SK-N-SH (cell line): Measurements from ENCODE around the gene CETN3. TPM values are rescaled to one million over a fixed set of nuclear protein-coding genes. Genes with fewer than 3 reads are reported as not detected.

Experiments used
- CTCF ChIA-PET: fragments of 300-600, 350-600 bp; formaldehyde crosslinking; extraction: SDS; loops from one replicate; lab custom pipeline; 2021; lab: Yijun Ruan, JAX
- POLR2A ChIA-PET: fragments of 350-600 bp; sonication (Branson Sonifier 250); formaldehyde crosslinking; extraction: SDS; loops from one replicate; lab custom pipeline; 2020; ENCODE audit warnings: antibody characterized with exemption, inconsistent platforms; lab: Yijun Ruan, JAX
- DNase-seq: peaks from one replicate; pipeline ENCODE4 v3.0.0; 2012
- H2AFZ ChIP-seq: fragments of 200-600 bp; sonication (generic); 2 replicates; pipeline ENCODE4 v1.8.1; 2016; ENCODE audit warnings: antibody characterized with exemption, mild to moderate bottlenecking, low read depth
- H3F3A ChIP-seq: fragments of 200-600 bp; sonication (generic); replicated peaks from 2 replicates; pipeline ENCODE3; 2016; ENCODE audit warnings: antibody characterized with exemption, mild to moderate bottlenecking; ENCODE audit not compliant: insufficient read depth
- H3K27ac ChIP-seq, 2 experiments: fragments of 200-500 bp in 1 of 2; fragments of 200-600 bp in 1 of 2; sonication (Bioruptor generic) in 1 of 2; sonication (generic), shearing (Covaris generic) in 1 of 2; 2 replicates each; pipeline versions ENCODE4 v1.5.1 to v1.6.1; 2014 to 2016; ENCODE audit warnings: low read depth in 2 of 2, inconsistent platforms in 1 of 2, low read length in 1 of 2, mild to moderate bottlenecking in 1 of 2, mixed read lengths in 1 of 2
- H3K27me3 ChIP-seq: fragments of 200-600 bp; sonication (generic), shearing (Covaris generic); 2 replicates; pipeline ENCODE4 v1.6.1; 2016; ENCODE audit warnings: mixed run types; ENCODE audit not compliant: insufficient read depth
- H3K36me3 ChIP-seq, 2 experiments: fragments of 200-500 bp in 1 of 2; fragments of 200-600 bp in 1 of 2; sonication (Bioruptor generic) in 1 of 2; sonication (generic) in 1 of 2; replicated peaks in 1 of 2; 2 replicates each; pipeline versions ENCODE3 to v1.5.1; 2014 to 2016; ENCODE audit warnings: low read length in 1 of 2, mild to moderate bottlenecking in 1 of 2; ENCODE audit not compliant: insufficient read depth in 2 of 2, control insufficient read depth in 1 of 2
- H3K4me1 ChIP-seq, 2 experiments: fragments of 200-500 bp in 1 of 2; fragments of 200-600 bp in 1 of 2; sonication (Bioruptor generic) in 1 of 2; sonication (generic), shearing (Covaris generic) in 1 of 2; 2 replicates each; pipeline versions ENCODE4 v1.5.1 to v1.6.1; 2014 to 2016; ENCODE audit warnings: low read depth in 1 of 2, low read length in 1 of 2, mixed run types in 1 of 2; ENCODE audit not compliant: insufficient read depth in 2 of 2, control insufficient read depth in 1 of 2
- H3K4me2 ChIP-seq: fragments of 200-600 bp; sonication (generic), shearing (Covaris generic); 2 replicates; pipeline ENCODE4 v1.6.1; 2017; ENCODE audit warnings: mixed run types
- H3K4me3 ChIP-seq, 2 experiments: fragments of 200-500 bp in 1 of 2; fragments of 200-600 bp in 1 of 2; sonication (Bioruptor generic) in 1 of 2; sonication (generic), shearing (Covaris generic) in 1 of 2; 2 replicates each; pipeline versions ENCODE4 v1.5.1 to v1.8.1; 2014 to 2016; ENCODE audit warnings: low read depth in 2 of 2, inconsistent platforms in 1 of 2, low read length in 1 of 2, mild to moderate bottlenecking in 1 of 2, mixed read lengths in 1 of 2, moderate library complexity in 1 of 2
- H3K79me2 ChIP-seq: fragments of 200-600 bp; sonication (generic); 2 replicates; pipeline ENCODE4 v1.8.1; 2017; ENCODE audit warnings: mild to moderate bottlenecking; ENCODE audit not compliant: insufficient read depth
- H3K9ac ChIP-seq: fragments of 200-600 bp; sonication (generic); 2 replicates; pipeline ENCODE4 v1.6.1; 2017; ENCODE audit warnings: mixed run types
- H3K9me2 ChIP-seq: fragments of 200-600 bp; sonication (generic); 2 replicates; pipeline ENCODE4 v1.6.1; 2017; ENCODE audit warnings: mixed run types
- H3K9me3 ChIP-seq: fragments of 200-600 bp; sonication (generic); 2 replicates; pipeline ENCODE4 v1.6.1; 2017; ENCODE audit warnings: mixed run types, mild to moderate bottlenecking, moderate library complexity
- H4K20me1 ChIP-seq: fragments of 200-600 bp; sonication (generic); 2 replicates; pipeline ENCODE4 v1.6.1; 2017; ENCODE audit warnings: mild to moderate bottlenecking, mixed run types; ENCODE audit not compliant: insufficient read depth
- CHD2 ChIP-seq: fragments of 150-350 bp; IDR thresholded peaks from 2 replicates; pipeline ENCODE4 v1.6.1; 2018; ENCODE audit warnings: low read length; ENCODE audit not compliant: partially characterized antibody
- EP300 ChIP-seq, 2 experiments: IDR thresholded peaks; 2 replicates each; pipeline versions ENCODE4 v1.4.0 to v1.6.1; 2012; ENCODE audit warnings: borderline replicate concordance in 1 of 2, low read depth in 1 of 2, low read length in 1 of 2
- MAX ChIP-seq: IDR thresholded peaks from 2 replicates; pipeline ENCODE4 v1.4.0; 2012; ENCODE audit warnings: low read depth
- MXI1 ChIP-seq: IDR thresholded peaks from 2 replicates; pipeline ENCODE4 v1.6.1; 2012; ENCODE audit warnings: mild to moderate bottlenecking, low read depth, low read length, improper control_type of control experiment
- NFIC ChIP-seq: IDR thresholded peaks from 2 replicates; pipeline ENCODE4 v1.4.0; 2012; ENCODE audit warnings: borderline replicate concordance
- RAD21 ChIP-seq: IDR thresholded peaks from 2 replicates; pipeline ENCODE4 v1.6.1; 2012; ENCODE audit warnings: mild to moderate bottlenecking, low read length
- RCOR1 ChIP-seq: fragments of 150-350 bp; IDR thresholded peaks from 2 replicates; pipeline ENCODE4 v1.6.1; 2017; ENCODE audit warnings: antibody characterized with exemption, low read length
- SIN3A ChIP-seq: IDR thresholded peaks from 2 replicates; pipeline ENCODE4 v1.6.1; 2012; ENCODE audit warnings: low read depth, mild to moderate bottlenecking, low read length, moderate library complexity, borderline replicate concordance
- SMC3 ChIP-seq: IDR thresholded peaks from 2 replicates; pipeline ENCODE4 v1.6.1; 2012; ENCODE audit warnings: low read depth, low read length, improper control_type of control experiment
- YY1 ChIP-seq: IDR thresholded peaks from 2 replicates; pipeline ENCODE4 v1.4.0; 2012; ENCODE audit warnings: low read depth, mild to moderate bottlenecking
- WGBS: methylation state at CpG from one replicate; pipeline ENCODE4 v1.1.6; 2017; ENCODE audit warnings: low lambda C conversion rate; 5-methylcytosine and 5-hydroxymethylcytosine counted together
- polyA plus RNA-seq, 3 experiments: library from polyadenylated mRNA; depleted of rRNA; stranded (reverse); fragments of >200 nt; gene quantifications; 2 replicates each; pipeline ENCODE4 v1.2.3, GENCODE V29; 2012

The CETN3 gene
- polyA plus RNA-seq, 1 of the 3 experiments (the other 2 are of a cell fraction) = 3.6 TPM

GRCh38 chr5:90355635-90356034 is 53.9 kb downstream of the CETN3 start:
- no peaks in the 10 kb centered on the region for H3K79me2 ChIP-seq
- WGBS = 27% methylated on average over 1 of the region's 1 CpG
- TF ChIP-seq SIN3A = no peak
- TF ChIP-seq CHD2 = no peak
- no peak for TF ChIP-seq RAD21
- TF ChIP-seq, all 33 proteins: peak for 0
- Histone ChIP-seq H3K4me3 (no peak overlapping the region), H3K9ac (no peak overlapping the region), H3F3A (no peaks in the 10 kb centered on the region), H3K9me3 (no peaks in the 10 kb centered on the region), H3K27ac (no peak overlapping the region), H2AFZ (no peak overlapping the region), H3K4me1 (peaks cover 0 to 2% of the 10 kb centered on the region in 2 experiments; a peak in 1 of 4 replicates), H3K4me2 (no peak overlapping the region), H4K20me1 (no peaks in the 10 kb centered on the region), H3K36me3 (no peaks in the 10 kb centered on the region), H3K9me2 (no peaks in the 10 kb centered on the region), H3K27me3 (no peaks in the 10 kb centered on the region)
- ChIA-PET CTCF (interaction anchor here (1.9 to 2.0 kb wide), 2 partner anchors 8 to 23 kb away, joined by 5 to 7 read pairs; no protein-coding TSS in a partner anchor), POLR2A (no interaction called here)
- no peak for DNase-seq

GRCh38 chr5:90353254-90353653 is 56.3 kb downstream of the CETN3 start:
- Histone ChIP-seq H3F3A (no peaks in the 10 kb centered on the region), H3K4me1 (peaks cover 0 to 2% of the 10 kb centered on the region in 2 experiments; a peak in 1 of 4 replicates), H3K4me2 (no peak overlapping the region), H4K20me1 (no peaks in the 10 kb centered on the region), H3K27me3 (no peaks in the 10 kb centered on the region), H3K27ac (no peak overlapping the region), H3K9me3 (no peaks in the 10 kb centered on the region), H3K36me3 (no peaks in the 10 kb centered on the region), H3K79me2 (no peaks in the 10 kb centered on the region), H3K4me3 (no peak overlapping the region), H3K9ac (no peak overlapping the region), H2AFZ (no peak overlapping the region), H3K9me2 (no peaks in the 10 kb centered on the region)
- 60% methylated on average over 3 of the region's 3 CpGs for WGBS
- ChIA-PET CTCF (no interaction called here), POLR2A (no interaction called here)
- DNase-seq = no peak
- TF ChIP-seq MXI1 = no peak
- TF ChIP-seq RCOR1 = no peak
- TF ChIP-seq RAD21 = no peak
- no peak for TF ChIP-seq SMC3

- no peak for DNase-seq
- Histone ChIP-seq H3K79me2 (no peaks in the 10 kb centered on the region), H3F3A (no peaks in the 10 kb centered on the region), H2AFZ (no peak overlapping the region), H3K4me3 (no peak overlapping the region), H3K4me1 (no peaks in the 10 kb centered on the region; a peak in 1 of 4 replicates), H3K4me2 (no peak overlapping the region), H3K27ac (no peak overlapping the region), H4K20me1 (no peaks in the 10 kb centered on the region), H3K9ac (no peak overlapping the region), H3K9me2 (no peaks in the 10 kb centered on the region), H3K36me3 (no peaks in the 10 kb centered on the region), H3K9me3 (no peaks in the 10 kb centered on the region), H3K27me3 (no peaks in the 10 kb centered on the region)
- WGBS = 23% methylated on average over 3 of the region's 3 CpGs
- no peak for TF ChIP-seq EP300 (IDR thresholded peaks at IDR 0.05; ENCODE audit: borderline replicate concordance in 1 of 2, low read depth in 1 of 2, low read length in 1 of 2)
- TF ChIP-seq RAD21 = no peak
- no peak for TF ChIP-seq YY1
- no peak for TF ChIP-seq MAX
- no peak for TF ChIP-seq NFIC
- no peak for TF ChIP-seq CHD2
- CTCF ChIA-PET = interaction anchor here (2.5 kb wide), 1 partner anchor 35 kb away, joined by 6 read pairs; no protein-coding TSS in a partner anchor
- POLR2A ChIA-PET = no interaction called here
These were observed 58.5 kb downstream of the CETN3 start for GRCh38 chr5:90351101-90351500.
